ENCODE measurements around the gene KLRK1.

- TF ChIP-seq POLR2A (IDR thresholded peaks at IDR 0.05) (no peak), CTCF (IDR thresholded peaks at IDR 0.05) (no peak)
Measured at GRCh38 chr12:10404798-10405197, 15.0 kb upstream of the KLRK1 start.

Data from vagina (tissue), 2 donors.